ENCODE results near the gene C6orf62.

DNA sequence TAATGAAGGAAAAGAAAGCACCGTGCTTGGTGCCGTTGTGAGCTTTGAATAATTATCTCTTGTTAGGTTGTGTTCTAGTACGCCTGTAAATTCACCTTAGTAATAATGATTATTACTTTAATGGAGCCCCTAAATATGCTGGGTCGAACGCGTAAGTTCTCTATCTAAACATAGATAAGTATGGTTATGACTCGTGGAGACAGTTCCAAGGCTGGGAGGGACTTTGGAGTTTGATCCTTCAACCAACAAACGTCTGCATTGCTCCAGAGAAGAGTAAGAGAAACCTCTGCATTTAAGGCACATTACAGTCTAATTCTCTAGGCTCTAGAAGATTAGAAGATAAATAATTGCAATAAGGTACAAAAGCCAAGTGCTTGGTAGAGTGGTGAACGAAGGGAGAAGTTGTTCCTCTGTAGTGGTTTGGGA, 51.6 kb downstream of the C6orf62 start:
- TF ChIP-seq CTCF (IDR thresholded peaks at IDR 0.05): no peak
- TF ChIP-seq POLR2A (IDR thresholded peaks at IDR 0.05): no peak
